GM19452 (cell line): ENCODE measurements around the gene SPCS1.

Experiments
- ATAC-seq: cut with Tn5 transposase; IDR thresholded peaks from one replicate; pipeline ENCODE4 v1.9.1; 2021; ENCODE audit not compliant: unreplicated experiment

Gene SPCS1

DNA sequence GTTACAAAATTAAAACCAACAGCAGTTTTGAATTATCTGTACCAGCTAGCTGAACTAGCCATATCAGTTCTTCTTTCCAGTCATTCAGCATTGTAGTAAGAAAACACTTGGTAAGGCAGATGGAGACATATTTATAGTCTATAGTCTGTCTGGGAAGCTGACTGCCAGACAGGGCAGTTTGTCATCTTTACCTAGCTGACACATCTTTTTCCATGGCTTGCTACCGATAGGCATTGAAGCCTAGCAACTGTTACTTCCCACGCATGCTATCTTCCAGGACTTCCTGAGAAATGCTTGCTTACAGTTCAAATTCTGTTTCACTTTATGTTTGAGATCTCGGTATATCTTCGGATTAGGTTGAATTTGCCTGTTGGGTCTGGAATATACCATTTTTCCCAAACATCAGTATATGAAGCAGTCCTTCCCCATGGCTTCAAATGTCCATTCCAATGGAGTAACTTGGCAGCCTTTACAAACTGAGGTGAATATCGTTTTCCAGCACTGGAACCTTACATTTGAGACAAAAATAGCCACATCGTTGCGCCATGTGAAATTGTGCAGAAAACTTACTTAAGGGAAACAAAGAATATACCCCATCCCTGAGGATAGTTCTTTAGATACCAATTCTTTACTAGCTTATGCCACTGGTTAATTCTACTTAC, 11.2 kb upstream of the SPCS1 start:
- no peak for ATAC-seq

DNA sequence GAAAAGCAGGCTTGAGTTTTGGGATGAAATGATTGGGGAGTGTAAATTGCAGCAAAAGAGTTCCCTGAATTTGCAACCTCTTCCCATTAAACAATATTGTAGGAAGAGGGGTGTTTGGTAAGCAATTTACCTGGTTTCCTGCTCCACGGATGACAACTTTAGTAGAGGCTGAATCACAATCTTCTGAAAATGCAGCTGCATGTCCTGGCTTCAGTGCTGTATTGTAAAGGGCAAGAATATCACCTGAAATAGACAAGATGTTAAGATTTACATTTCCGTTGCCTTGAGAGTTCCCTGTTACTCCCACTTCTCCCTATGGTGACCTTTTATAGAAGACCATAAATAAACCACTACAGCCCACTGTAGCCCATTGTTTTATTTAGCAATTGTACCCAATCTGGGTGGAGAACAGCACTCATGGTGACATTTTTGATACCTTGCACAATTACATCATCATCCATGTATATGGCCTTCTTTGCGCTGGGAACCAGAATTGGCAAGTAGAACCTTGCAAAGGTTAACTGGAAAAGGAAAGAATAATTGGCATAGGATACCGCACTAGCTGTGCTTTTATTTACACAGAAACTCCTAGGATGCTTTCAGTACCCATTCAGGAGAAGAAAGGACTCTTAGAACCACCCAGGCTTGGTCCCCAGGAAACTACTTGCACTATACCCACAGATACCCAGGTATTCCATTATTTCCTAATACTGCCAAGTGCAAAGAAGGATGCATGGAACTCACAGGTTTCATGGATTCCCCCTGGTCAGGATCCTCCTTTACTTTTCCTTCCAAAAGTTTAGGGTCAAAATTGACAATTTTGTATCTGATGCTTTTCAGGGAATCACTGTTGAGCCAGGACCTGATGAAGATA, 9.9 kb upstream of the SPCS1 start:
- ATAC-seq: no peak

GRCh38 chr3:52696830-52697631, 8.9 kb upstream of the SPCS1 start:
- ATAC-seq: no peak

DNA sequence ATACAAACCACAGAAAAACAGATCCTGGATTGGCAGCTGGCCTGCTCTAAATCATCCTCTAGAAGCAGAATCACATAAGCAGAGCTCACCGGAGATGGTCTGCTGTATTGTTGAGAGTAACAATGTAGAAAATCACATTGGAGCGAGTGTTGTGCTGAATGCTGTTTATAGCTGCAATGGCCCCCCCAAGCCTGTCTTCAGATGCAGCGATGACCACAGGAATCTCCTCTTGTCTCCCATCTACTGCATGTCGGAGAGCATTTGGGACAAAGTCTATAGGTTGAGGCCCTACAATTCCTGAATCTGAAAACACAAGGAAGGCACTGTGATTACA, 8.3 kb upstream of the SPCS1 start:
- no peak for ATAC-seq

- ATAC-seq: no peak
Observed at GRCh38 chr3:52703341-52703740, 2.6 kb upstream of the SPCS1 start.

GRCh38 chr3:52704611-52705437, 1.1 kb upstream of the SPCS1 start:
- ATAC-seq: no peak

DNA sequence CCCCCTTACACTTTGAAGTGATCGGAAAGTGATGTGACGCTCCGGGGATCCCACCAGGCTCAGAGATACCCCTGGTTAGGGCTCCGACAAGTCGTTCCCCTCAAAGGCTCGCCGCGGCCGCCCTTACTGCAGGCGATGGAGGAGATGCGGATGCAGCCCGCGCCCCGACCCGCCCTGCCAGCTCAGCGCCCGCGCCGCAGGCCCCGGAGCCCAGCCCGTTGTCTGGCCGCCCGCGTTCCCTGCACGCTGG, 543 bp upstream of the SPCS1 start:
- peak; percentile 39 for ATAC-seq

DNA sequence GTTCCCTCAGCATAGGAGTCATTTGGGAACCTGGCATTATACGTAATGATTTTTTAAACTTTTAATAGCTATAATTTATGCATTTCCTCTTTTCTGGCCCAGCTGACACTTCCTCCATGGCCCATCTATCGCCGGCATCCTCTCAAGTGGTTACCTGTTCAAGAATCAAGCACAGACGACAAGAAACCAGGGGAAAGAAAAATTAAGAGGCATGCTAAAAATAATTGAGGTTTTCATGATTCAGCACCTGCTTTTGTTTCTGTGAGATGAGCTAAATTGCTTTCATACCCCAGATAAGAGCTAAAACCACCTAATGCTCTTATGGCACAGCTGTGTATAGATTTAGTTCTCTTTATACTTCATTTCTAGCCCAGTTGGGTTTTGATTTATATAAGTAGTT, 1.7 kb downstream of the SPCS1 start:
- no peak for ATAC-seq

DNA sequence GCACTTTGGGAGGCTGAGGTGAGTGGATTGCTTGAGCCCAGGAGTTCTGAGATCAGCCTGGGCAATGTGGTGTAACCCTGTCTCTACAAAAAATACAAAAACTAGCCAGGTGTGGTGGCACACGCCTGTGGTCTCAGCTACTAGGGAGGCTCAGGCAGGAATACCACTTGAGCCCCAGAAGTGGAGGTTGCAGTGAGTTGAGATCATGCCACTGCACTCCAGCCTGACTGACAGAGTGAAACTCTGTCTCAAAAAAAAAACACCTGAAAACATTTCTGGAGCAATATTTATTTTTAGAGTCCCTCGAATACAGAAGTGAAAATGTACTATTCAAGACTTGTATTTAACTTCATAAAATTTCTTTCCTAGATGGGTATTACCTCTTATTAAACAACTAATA, 4.6 kb downstream of the SPCS1 start:
- no peak for ATAC-seq

GRCh38 chr3:52712291-52713212, 6.6 kb downstream of the SPCS1 start:
- ATAC-seq: no peak

DNA sequence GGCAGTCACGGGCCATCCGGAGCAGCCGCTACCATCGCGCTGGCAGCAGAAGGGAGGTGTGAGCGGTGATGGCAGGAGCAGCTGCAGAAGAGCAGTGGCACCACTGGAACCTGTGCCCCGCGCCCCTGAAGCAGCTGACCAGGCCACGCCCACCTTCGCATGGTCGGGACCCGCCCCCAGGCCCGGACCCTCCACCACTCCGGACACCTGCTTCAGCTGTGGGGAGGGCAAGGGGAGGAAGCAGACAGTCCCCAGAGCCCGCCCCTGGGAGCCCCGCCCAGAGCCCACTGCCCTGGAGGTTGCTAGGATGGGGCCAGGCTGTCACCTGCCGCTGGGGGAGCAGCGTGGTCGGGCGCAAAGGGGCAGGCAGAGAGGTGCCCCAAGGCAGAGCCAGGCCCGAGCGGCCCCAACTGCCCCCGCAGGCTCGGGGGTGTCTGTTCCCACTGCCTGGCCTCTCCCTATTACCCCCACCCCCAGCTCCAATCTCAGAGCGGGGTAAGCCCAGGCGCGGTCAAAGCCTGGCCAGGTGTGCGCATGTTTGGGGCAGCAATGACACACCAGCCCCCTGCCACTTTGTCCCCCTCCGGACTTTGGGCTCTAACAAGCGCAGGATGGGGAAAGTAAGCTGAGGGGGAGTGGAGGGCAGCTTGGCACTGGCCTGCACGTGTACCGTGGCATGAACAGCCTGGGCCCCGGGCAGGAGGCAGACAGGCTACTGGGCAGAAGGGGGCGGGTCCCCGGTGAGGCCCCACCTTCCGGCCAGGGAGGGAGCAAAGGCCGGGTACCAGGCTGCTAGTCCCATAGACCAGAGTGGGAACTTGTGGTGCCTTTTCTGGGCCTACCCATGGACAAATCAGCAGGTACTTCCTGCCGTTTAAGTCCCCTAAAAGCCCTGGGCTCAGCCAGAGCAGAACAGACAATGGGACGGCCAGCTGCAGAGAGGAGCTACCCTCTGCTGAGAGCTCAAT, 8.7 kb downstream of the SPCS1 start:
- ATAC-seq: no peak

- ATAC-seq: no peak
Observed at GRCh38 chr3:52715714-52716305, 9.9 kb downstream of the SPCS1 start.

- no peak for ATAC-seq
Observed at GRCh38 chr3:52719618-52720017, 13.7 kb downstream of the SPCS1 start.

DNA sequence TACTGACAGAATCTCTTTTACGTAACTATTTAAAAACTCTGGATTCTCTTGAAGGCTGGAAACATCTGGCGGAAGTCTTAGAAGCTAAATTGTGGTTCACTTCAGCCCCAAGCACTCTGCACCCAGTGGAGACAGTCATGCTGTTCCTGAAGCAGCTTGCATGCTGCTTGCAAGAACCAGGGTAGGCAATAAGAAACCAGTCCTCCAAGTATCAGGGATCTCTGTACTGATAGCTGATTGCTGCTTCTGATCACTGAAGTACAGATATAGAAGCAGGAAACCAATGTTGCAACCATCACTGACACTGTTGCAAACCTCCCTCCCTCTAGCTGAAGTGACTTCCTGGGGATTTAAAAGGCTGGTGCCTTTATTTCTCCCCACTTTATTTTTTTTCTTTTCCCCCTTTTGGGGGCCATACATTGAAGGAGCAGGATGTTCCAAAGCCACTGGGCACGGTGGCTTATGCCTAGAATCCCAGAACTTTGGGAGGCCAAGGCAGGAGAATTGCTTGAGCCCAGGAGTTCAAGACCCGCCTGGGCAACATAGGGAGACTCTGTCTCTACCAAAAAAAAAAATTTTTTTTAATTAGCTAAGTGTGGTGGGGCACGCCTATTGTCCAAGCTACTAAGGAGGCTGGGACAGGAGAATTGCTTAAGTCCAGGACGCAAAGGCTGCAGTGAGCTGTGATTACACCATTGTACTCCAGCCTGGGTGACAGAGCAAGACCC, 15.3 kb downstream of the SPCS1 start:
- no peak for ATAC-seq

- ATAC-seq: no peak
Observed at GRCh38 chr3:52721730-52722008, 15.8 kb downstream of the SPCS1 start.

DNA sequence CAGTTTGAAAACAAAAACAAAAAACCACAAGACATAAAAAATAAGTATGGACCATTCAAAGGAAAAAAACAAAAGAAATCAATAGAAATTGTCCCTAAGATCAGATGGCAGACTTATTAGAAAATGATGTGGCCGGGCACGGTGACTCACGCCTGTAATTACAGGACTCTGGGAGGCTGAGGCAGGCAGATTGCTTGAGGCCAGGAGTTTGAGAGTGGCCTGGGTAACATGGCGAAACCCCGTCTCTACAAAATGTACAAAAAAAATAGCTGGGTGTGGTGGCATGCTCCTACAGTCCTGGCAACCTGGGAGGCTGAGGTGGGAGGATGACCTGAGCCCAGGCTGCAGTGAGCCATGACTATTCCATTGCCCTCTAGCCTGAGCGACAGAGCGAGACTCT, 16.6 kb downstream of the SPCS1 start:
- ATAC-seq: no peak

DNA sequence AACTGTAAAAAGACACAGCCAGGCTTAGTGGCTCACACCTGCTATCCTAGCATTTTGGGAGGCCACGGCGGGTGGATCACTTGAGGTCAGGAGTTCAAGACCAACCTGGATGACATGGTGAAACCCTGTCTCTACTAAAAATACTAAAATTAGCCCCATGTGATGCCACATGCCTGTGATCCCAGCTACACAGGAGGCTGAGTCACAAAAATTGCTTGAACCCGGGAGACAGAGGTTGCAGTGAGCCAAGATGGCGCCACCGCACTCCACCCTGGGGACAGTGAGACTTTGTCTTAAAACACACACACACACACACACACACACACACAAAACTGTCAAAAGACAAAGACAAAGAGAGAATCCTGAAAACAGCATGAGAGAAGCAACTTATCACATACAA, 18.0 kb downstream of the SPCS1 start:
- no peak for ATAC-seq

- ATAC-seq: no peak
Observed at GRCh38 chr3:52724511-52724910, 18.6 kb downstream of the SPCS1 start.
